ENCODE measurements around the gene ACTR2.

- TF ChIP-seq POLR2A (IDR thresholded peaks at IDR 0.05), result no peak
- no peak for TF ChIP-seq CTCF (IDR thresholded peaks at IDR 0.05 in 4 of 5, conservative IDR thresholded peaks at IDR 0.05 in 1 of 5)
Observed at GRCh38 chr2:65313126-65313953, 85.7 kb downstream of the ACTR2 start.

Measured in gastrocnemius medialis (tissue), 4 donors.